Measurements from ENCODE around the gene UBTD1. TPM values are rescaled to one million over a fixed set of nuclear protein-coding genes. Genes with fewer than 3 reads are reported as not detected.

UBTD1 gene, protein sequence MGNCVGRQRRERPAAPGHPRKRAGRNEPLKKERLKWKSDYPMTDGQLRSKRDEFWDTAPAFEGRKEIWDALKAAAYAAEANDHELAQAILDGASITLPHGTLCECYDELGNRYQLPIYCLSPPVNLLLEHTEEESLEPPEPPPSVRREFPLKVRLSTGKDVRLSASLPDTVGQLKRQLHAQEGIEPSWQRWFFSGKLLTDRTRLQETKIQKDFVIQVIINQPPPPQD
- 16.3 and 30.3 TPM in 2 replicates for total RNA-seq (ENCODE audit: low replicate concordance)

DNA sequence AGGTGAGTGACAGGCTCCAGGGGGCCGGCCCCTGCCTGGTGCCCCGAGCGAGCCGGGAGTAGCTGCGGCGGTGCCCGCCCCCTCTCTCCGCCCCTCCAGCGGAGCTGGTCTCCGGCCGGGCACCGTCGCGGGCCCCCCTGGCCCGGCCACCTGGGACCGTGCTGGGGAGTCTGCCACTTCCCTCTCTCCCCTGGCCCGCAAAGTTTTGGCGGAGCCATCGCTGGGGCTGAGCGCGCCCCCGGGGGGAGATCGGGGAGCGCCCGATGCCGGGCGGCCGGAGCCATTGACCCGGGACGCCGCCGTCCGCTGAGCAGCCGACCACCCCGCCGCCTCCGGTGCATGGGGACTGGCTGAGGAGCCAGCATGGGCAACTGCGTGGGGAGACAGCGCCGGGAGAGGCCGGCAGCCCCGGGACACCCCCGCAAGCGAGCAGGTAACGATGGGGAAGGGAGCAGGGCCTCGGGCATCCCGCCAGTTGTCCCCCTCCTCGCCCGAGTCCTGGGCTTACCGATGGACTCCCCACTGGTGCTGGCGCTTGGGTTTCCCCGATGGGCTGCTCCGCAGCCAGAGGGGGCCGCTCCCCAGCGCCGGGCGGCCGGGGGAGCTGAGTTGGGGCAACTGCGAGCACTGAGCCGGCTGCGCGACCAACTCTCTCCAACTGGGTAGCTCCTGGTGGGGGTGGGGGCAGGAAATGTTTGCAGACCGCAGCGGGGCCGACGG lies at the start of gene UBTD1:
Gene UBTD1 (plus strand): TSS at position 84 of the 720 bp plus-strand sequence. CDS start 280 bp downstream, at position 364.

DNA sequence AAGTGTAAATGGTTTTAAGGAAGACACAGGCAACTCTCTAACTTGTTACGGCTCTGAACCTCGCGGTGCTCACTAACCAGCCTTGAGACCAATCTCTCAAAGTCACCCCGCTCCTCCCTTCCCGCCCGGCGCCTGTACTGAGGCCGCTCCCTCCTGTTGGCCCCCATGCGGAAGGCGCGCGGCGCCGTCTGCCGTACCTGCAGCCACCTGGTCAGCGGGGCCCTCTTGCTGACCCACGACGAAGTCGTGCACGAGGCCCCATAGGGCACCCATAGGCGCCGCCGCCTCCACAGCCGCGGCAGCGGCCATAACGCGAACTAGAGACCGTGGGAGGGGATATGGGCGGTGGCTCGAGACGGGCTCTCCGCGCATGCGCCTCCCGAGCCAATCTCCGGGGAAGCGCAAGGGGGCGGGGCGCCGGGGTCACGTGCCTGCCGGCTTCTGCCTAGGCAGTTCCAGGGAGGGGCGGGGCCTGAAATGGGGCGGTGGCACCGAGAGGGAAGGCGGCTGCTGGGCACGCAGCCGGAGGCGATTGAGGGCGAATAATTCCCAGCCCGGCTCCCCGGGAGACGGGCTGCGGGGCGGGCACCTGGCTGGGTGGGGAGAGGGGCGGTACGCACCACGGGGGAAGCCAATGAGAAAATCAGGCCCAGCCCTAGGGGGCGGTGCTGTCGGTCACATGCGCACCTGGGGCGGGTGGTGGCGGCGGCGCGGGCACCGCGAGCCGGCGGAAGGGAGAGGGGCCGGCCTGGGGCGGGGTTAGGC lies 466 bp upstream of the UBTD1 start, which contains the start of gene MMS19:
Gene MMS19 (minus strand): TSS at position 347 of the 765 bp plus-strand sequence. CDS start 38 bp downstream, at position 309.

DNA sequence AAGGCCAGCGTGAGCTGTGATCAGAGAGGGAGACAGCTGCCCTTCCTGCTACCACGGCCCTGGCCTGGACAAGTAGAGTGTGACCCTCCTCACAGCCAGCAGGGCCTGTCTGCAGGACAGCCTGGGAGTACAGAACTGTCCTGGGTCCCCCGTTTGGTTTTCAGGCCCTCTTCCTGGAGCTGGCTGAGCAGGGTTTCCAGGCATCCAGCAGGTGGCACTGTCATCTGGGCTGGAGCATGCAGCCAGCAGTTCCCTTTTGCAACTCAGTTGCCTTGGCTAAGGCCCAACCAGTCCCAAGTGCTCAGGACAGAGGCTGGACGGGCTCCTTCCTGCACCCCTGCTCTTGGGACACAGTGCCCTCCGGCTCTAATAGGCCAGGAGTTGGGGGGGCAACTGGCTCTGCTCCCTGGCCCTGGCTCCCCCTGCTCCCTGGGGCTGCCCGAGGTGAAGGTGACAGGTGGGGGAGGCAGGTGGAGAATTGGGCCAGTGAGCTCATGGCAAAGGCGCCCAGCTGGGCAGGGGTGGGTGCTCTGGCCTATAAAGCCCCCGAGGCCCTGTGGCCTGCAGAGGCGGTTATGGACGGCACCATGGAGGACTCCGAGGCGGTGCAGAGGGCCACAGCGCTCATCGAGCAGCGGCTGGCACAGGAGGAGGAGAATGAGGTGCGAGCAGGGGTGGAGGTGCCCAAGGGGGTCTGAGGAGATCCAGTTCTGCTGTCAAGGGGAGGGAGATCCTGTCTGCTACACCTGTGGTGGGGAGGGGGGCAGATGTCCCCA lies 73.7 kb downstream of the UBTD1 start, which contains the start of gene ANKRD2:
Gene ANKRD2 (plus strand): TSS at position 566 of the 776 bp plus-strand sequence. CDS start 10 bp downstream, at position 576.

DNA sequence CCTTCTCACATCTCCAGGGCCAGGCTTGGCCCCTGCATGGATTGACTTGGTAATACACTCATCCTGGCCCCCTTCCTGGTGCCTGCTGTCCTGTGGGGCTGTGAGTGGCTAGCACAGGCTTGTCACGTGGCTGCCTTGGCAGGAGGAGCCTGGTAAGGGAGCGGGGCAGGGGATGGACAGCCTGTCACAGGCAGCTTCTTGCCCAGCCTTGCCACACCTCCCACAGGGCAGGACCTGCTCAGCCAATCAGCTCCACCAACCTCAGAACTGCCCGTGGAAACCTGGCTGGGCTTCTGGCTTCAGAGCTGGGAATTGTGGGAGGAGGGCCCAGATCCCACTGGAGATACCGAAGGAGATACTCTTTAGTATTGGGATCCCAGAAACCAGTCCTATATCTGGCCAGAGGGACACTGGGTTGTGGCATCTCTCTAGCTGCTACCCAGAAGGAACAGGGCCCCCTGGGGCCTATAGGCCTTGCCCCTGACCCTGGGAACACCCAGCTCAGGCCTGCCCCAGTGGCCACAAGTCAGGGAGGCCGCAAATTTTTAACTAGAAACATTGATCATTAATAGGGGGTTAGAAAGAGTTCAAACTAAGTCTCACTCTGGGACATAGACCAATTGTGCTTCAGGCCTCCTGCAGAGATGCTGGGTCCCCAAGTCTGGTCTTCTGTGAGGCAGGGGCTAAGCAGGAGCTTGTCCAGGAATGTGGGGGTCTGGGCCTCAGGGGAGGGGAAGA lies 85.5 kb downstream of the UBTD1 start, which contains the start of gene HOGA1:
Gene HOGA1 (plus strand): TSS at position 330 of the 738 bp plus-strand sequence. CDS start 315 bp downstream, at position 645.

DNA sequence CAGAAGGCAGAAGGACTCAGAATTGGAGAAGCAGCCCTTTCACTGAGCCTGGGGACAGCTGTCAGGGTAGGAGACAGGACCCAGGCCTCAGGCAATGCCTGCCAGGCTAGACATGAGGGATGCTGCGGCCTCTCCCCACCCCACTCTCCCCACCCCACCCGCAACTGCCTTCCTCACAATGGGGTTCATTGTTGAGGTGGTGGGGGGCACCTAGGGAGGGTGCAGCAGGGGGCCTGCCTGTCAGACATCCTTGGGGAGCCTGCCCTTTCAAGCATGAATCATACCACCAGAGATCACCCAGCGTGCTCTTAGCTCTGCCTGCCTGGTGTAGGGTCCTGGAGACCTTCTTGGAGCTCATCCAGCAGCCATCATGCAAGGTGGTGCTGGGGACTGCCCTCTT lies 90.8 kb downstream of the UBTD1 start, which contains the start of gene C10orf62:
Gene C10orf62 (plus strand): TSS at position 243 of the 400 bp plus-strand sequence. CDS start 177 bp downstream, outside the sequence.

Other genes with a start within 250 kb of the UBTD1 start
- gene ARHGAP19, start 206.3 kb upstream of the UBTD1 start, total RNA-seq (ENCODE audit: low replicate concordance), result 4.8 and 4.9 TPM in 2 replicates
- 0.83 and 1.1 TPM in 2 replicates for gene FRAT1, start 179.7 kb upstream of the UBTD1 start, total RNA-seq (ENCODE audit: low replicate concordance)
- 2.7 and 3.0 TPM in 2 replicates for gene FRAT2, start 164.2 kb upstream of the UBTD1 start, total RNA-seq (ENCODE audit: low replicate concordance)
- gene RRP12, start 97.6 kb upstream of the UBTD1 start, total RNA-seq (ENCODE audit: low replicate concordance), result 11.0 and 12.5 TPM in 2 replicates
- 227 and 387 TPM in 2 replicates for gene PGAM1, start 72.7 kb upstream of the UBTD1 start, total RNA-seq (ENCODE audit: low replicate concordance)
- 19.8 and 34.3 TPM in 2 replicates for gene EXOSC1, start 52.9 kb upstream of the UBTD1 start, total RNA-seq (ENCODE audit: low replicate concordance)
- gene ZDHHC16, start 52.7 kb upstream of the UBTD1 start, total RNA-seq (ENCODE audit: low replicate concordance), result 31.9 and 36.7 TPM in 2 replicates
- gene MMS19, start 502 bp upstream of the UBTD1 start, total RNA-seq (ENCODE audit: low replicate concordance), result 36.6 and 49.8 TPM in 2 replicates
- gene ANKRD2, start 73.9 kb downstream of the UBTD1 start, total RNA-seq (ENCODE audit: low replicate concordance), result 0.15 and 0.59 TPM in 2 replicates
- 0.75 and 0.94 TPM in 2 replicates for gene HOGA1, start 85.5 kb downstream of the UBTD1 start, total RNA-seq (ENCODE audit: low replicate concordance)
- gene C10orf62, start 90.8 kb downstream of the UBTD1 start, total RNA-seq (ENCODE audit: low replicate concordance), result 0.08 TPM in 1 of 2 replicates, not detected in the other
- gene MORN4, start 134.6 kb downstream of the UBTD1 start, total RNA-seq (ENCODE audit: low replicate concordance), result 4.2 and 8.1 TPM in 2 replicates
- gene PI4K2A, start 141.7 kb downstream of the UBTD1 start, total RNA-seq (ENCODE audit: low replicate concordance), result 11.7 and 16.9 TPM in 2 replicates
- 8.6 and 21.1 TPM in 2 replicates for gene AVPI1, start 188.3 kb downstream of the UBTD1 start, total RNA-seq (ENCODE audit: low replicate concordance)
- 12.9 and 15.4 TPM in 2 replicates for gene MARVELD1, start 214.8 kb downstream of the UBTD1 start, total RNA-seq (ENCODE audit: low replicate concordance)
- gene ZFYVE27, start 238.2 kb downstream of the UBTD1 start, total RNA-seq (ENCODE audit: low replicate concordance), result 15.2 and 16.6 TPM in 2 replicates

Data from smooth muscle cell of the coronary artery (primary cell).